ENCODE measurements around the gene BUB3. TPM values are rescaled to one million over a fixed set of nuclear protein-coding genes. Genes with fewer than 3 reads are reported as not detected.

BUB3 gene
- total RNA-seq, 4 donors from 2014 or later = 57.2 to 156 (median 99.4) TPM

DNA sequence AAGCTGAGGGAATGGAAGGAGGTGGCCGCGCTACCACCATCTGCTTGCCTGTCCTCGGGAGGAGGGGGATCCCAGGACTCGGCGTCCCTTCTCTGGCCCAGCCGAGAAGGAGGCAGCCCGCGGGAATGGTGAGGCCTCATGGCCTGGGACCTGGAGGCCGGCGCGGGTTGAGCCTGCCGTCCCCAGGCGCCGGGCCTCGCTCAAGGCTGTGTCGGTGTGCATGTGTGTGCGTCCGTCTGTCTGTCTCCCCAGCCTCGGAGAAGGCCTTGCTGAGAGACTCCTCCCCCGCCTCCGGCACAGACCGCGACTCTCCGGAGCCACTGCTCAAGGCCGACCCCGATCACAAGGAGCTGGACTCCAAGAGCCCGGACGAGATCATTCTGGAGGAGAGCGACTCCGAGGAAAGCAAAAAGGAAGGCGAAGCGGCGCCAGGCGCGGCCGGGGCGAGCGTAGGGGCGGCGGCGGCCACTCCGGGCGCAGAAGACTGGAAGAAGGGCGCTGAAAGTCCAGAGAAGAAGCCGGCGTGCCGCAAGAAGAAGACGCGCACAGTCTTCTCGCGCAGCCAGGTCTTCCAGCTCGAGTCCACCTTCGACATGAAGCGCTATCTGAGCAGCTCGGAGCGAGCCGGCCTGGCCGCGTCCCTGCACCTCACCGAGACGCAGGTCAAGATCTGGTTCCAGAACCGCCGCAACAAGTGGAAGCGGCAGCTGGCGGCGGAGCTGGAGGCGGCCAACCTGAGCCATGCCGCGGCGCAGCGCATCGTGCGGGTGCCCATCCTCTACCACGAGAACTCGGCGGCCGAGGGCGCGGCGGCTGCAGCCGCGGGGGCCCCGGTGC lies 17.2 kb upstream of the BUB3 start:
- Histone ChIP-seq H3K9me3 (no peaks in the 10 kb centered on the region), H3K27ac (no peak overlapping the region), H3K36me3 (no peaks in the 10 kb centered on the region), H3K4me3 (no peak overlapping the region), H3K27me3 (peaks cover 30 to 93% of the 10 kb centered on the region in 2 donors), H3K4me1 (peaks cover 0 to 29% of the 10 kb centered on the region in 2 donors)
- DNase-seq = no peak
- no peak for TF ChIP-seq POLR2A (IDR thresholded peaks at IDR 0.05)
- TF ChIP-seq CTCF (IDR thresholded peaks at IDR 0.05) = no peak
- intact Hi-C loops (cut with DNase I; ENCODE audit: low total_unique reads) = loop anchor here (10.0 kb wide), 1 partner anchor 418 kb away; no protein-coding TSS in a partner anchor

DNA sequence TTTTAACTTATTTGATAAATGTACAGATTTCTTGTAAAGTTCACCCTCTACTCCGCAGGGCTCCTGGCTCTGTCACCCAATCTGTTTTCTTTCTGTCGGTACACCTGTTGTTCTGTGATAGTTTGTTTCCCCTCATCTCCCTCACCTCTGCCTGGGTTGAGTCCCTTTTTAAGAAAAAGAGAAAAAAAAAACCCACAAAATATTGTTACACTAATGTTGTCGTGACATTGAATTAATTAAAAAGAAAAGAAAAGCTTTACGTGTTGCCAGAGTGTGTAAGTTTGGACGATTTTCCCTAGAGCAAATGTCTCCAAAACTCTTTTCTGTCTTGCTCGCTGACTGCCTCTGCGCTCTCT lies 15.1 kb upstream of the BUB3 start:
- Histone ChIP-seq H3K4me1 (peaks cover 0 to 35% of the 10 kb centered on the region in 2 donors), H3K9me3 (no peaks in the 10 kb centered on the region), H3K4me3 (no peak overlapping the region), H3K27ac (no peak overlapping the region), H3K27me3 (peaks cover 30 to 94% of the 10 kb centered on the region in 2 donors), H3K36me3 (no peaks in the 10 kb centered on the region)
- intact Hi-C loops (cut with DNase I; ENCODE audit: low total_unique reads) = loop anchor here (10.0 kb wide), 1 partner anchor 416 kb away; no protein-coding TSS in a partner anchor
- TF ChIP-seq POLR2A (IDR thresholded peaks at IDR 0.05) (no peak), CTCF (IDR thresholded peaks at IDR 0.05) (no peak)
- DNase-seq = no peak

DNA sequence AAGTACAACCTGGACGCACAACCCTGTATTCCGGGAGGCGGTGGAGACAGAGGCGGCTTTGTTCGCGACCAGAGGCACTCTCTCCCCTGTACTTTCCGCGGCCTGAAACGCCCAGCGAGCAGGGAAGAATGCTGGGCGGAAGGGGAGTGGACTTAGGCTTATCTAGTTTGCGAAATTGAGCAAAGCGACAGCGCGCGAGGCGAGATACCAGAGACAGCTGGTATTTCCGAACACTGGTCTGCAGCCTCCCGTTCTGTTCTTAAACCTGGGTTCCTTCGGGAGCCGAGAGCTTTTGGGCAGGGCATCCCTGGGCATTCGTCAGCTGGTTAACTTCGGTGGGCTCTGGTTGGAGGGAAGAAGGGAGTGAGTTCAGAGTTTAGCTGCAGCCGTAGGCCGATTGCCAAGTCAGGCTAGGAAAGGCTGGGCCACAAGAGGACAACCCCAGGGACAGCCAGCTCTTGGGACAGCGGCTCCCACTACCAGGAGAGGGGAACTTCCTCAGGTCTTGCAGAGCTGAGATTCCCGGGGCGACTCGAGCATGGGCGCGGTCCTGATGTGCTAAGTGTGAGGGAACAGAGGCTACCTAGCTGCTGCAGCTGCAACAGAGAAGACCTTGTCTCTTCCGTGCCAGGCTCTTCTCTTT lies 14.6 kb upstream of the BUB3 start:
- no peak for DNase-seq
- Histone ChIP-seq H3K4me1 (peaks cover 0 to 34% of the 10 kb centered on the region in 2 donors), H3K27ac (no peak overlapping the region), H3K36me3 (no peaks in the 10 kb centered on the region), H3K27me3 (peaks cover 30 to 94% of the 10 kb centered on the region in 2 donors), H3K9me3 (no peaks in the 10 kb centered on the region), H3K4me3 (no peak overlapping the region)
- intact Hi-C loops (cut with DNase I; ENCODE audit: low total_unique reads) = loop anchor here (10.0 kb wide), 1 partner anchor 415 kb away; no protein-coding TSS in a partner anchor
- TF ChIP-seq POLR2A (IDR thresholded peaks at IDR 0.05) (no peak), CTCF (IDR thresholded peaks at IDR 0.05) (no peak)

DNA sequence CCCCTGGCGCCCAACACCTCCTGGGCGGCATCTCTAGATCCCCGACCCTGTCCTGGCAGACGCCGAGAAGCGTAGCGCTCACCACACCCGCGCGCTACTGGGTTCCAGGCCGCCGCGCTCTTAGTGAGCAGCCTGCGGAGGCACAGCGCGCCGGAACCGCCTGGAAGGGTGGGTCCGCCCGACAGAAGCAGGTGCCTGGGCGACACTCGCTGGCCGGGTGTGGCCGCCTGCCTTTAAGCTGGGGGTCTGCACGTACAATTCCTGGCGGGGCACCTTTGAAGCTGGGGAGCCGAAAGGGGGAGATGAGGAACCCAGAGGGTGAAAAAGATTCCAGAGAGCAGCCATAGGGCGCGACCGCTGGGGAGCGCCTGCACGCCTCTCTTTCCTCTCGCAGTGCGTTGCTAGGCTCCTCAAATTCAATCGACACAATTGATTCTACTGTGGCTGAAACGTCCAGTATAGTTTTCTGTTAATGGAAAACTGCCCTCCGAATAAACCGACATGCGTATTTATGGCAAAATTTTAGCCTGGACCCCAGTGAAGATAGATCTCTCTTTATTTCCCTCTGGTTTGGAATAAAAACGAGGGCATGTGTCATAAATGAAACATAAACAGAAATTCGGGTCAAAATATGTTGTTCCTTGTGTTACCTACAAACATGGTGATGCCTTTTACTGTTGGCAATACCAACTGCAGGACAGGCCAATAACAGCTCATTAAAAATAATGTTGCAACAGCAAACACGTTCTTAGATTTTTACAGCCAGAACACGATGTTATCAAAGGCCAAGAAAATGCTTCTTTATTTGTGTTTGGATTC lies 13.8 kb upstream of the BUB3 start:
- no peak overlapping the region for H3K4me3 ChIP-seq
- H3K36me3 ChIP-seq = no peaks in the 10 kb centered on the region
- no peak for DNase-seq
- TF ChIP-seq CTCF (IDR thresholded peaks at IDR 0.05) (no peak), POLR2A (IDR thresholded peaks at IDR 0.05) (no peak)
- H3K4me1 ChIP-seq = peaks cover 0 to 27% of the 10 kb centered on the region in 2 donors
- no peaks in the 10 kb centered on the region for H3K9me3 ChIP-seq
- intact Hi-C loops (cut with DNase I; ENCODE audit: low total_unique reads) = no loop called here
- peaks cover 30 to 94% of the 10 kb centered on the region in 2 donors for H3K27me3 ChIP-seq
- no peak overlapping the region for H3K27ac ChIP-seq

Measured in uterus (tissue), 4 donors.